Measurements from ENCODE around the gene MYH7. TPM values are rescaled to one million over a fixed set of nuclear protein-coding genes. Genes with fewer than 3 reads are reported as not detected.

Gene MYH7
- total RNA-seq, 1 donor from 2014 or later, result not detected

- Histone ChIP-seq H3K27ac (no peak overlapping the region), H3K9me3 (no peaks in the 10 kb centered on the region), H3K36me3 (no peaks in the 10 kb centered on the region), H3K27me3 (no peaks in the 10 kb centered on the region), H3K4me3 (no peak overlapping the region), H3K4me1 (no peaks in the 10 kb centered on the region)
- DNase-seq (ENCODE audit: extremely low spot score in 2 of 2), result no peak
- intact Hi-C loops (cut with DNase I), result no loop called here
- no peak for TF ChIP-seq POLR2A (IDR thresholded peaks at IDR 0.05)
- TF ChIP-seq CTCF (IDR thresholded peaks at IDR 0.05), result no peak
- TF ChIP-seq POLR2AphosphoS5 (IDR thresholded peaks at IDR 0.05; ENCODE audit: insufficient read depth in 1 of 2, low read depth in 1 of 2), result no peak
Measured at GRCh38 chr14:23399136-23399535, 36.3 kb downstream of the MYH7 start.

- H3K27me3 ChIP-seq, result no peaks in the 10 kb centered on the region
- no peaks in the 10 kb centered on the region for H3K9me3 ChIP-seq
- no peaks in the 10 kb centered on the region for H3K36me3 ChIP-seq
- H3K4me1 ChIP-seq, result no peaks in the 10 kb centered on the region
- DNase-seq (ENCODE audit: extremely low spot score in 2 of 2), result no peak
- intact Hi-C loops (cut with DNase I), result no loop called here
- no peak overlapping the region for H3K27ac ChIP-seq
- H3K4me3 ChIP-seq, result no peak overlapping the region
- TF ChIP-seq CTCF (IDR thresholded peaks at IDR 0.05) (no peak), POLR2A (IDR thresholded peaks at IDR 0.05) (no peak), POLR2AphosphoS5 (IDR thresholded peaks at IDR 0.05; ENCODE audit: insufficient read depth in 1 of 2, low read depth in 1 of 2) (no peak)
Measured at GRCh38 chr14:23398348-23398747, 37.1 kb downstream of the MYH7 start.

- TF ChIP-seq POLR2A (IDR thresholded peaks at IDR 0.05), result no peak
- TF ChIP-seq CTCF (IDR thresholded peaks at IDR 0.05), result no peak
- TF ChIP-seq POLR2AphosphoS5 (IDR thresholded peaks at IDR 0.05; ENCODE audit: insufficient read depth in 1 of 2, low read depth in 1 of 2), result no peak
- Histone ChIP-seq H3K4me3 (no peak overlapping the region), H3K36me3 (no peaks in the 10 kb centered on the region), H3K9me3 (no peaks in the 10 kb centered on the region), H3K27me3 (no peaks in the 10 kb centered on the region), H3K4me1 (no peaks in the 10 kb centered on the region), H3K27ac (no peak overlapping the region)
- intact Hi-C loops (cut with DNase I), result no loop called here
- no peak for DNase-seq (ENCODE audit: extremely low spot score in 2 of 2)
Measured at GRCh38 chr14:23396781-23397407, 38.6 kb downstream of the MYH7 start.

GRCh38 chr14:23396126-23396525 lies 39.3 kb downstream of the MYH7 start:
- intact Hi-C loops (cut with DNase I), result no loop called here
- H3K36me3 ChIP-seq, result no peaks in the 10 kb centered on the region

More at GRCh38 chr14:23396126-23396525, 39.3 kb downstream of the MYH7 start:
- TF ChIP-seq POLR2AphosphoS5 (IDR thresholded peaks at IDR 0.05; ENCODE audit: insufficient read depth in 1 of 2, low read depth in 1 of 2) (no peak), CTCF (IDR thresholded peaks at IDR 0.05) (no peak), POLR2A (IDR thresholded peaks at IDR 0.05) (no peak)
- Histone ChIP-seq H3K27ac (no peak overlapping the region), H3K4me3 (no peak overlapping the region), H3K27me3 (no peaks in the 10 kb centered on the region), H3K4me1 (no peaks in the 10 kb centered on the region), H3K9me3 (no peaks in the 10 kb centered on the region)
- no peak for DNase-seq (ENCODE audit: extremely low spot score in 2 of 2)
